Upper lobe of left lung (tissue), 6 donors: ENCODE measurements around the gene PSAPL1. TPM values are rescaled to one million over a fixed set of nuclear protein-coding genes. Genes with fewer than 3 reads are reported as not detected.

Experiments used
- ATAC-seq, 2 donors: fragments of 200-7000 bp; cut with Tn5 transposase; one replicate each; pipeline ENCODE4 v1.9.1; 2022; ENCODE audit warnings: mild to moderate bottlenecking in 2 of 2, moderate library complexity in 2 of 2; ENCODE audit not compliant: low FRiP score in 2 of 2
- DNase-seq, 2 donors: peaks; one replicate each; pipeline ENCODE4 v3.0.0-alpha.2; 2019 to 2020
- H3K27ac ChIP-seq, 4 donors: fragments of 200-600 bp; sonication (generic); one replicate each; pipeline ENCODE4 v1.5.1; 2016 to 2019
- H3K27me3 ChIP-seq, 4 donors: fragments of 200-600 bp; sonication (generic); one replicate each; pipeline ENCODE4 v1.5.1; 2017 to 2019
- H3K36me3 ChIP-seq, 4 donors: fragments of 200-600 bp; sonication (generic); one replicate each; pipeline ENCODE4 v1.5.1; 2016 to 2019
- H3K4me1 ChIP-seq, 4 donors: fragments of 200-600 bp; sonication (generic); one replicate each; pipeline ENCODE4 v1.5.1; 2018 to 2019
- H3K4me3 ChIP-seq, 4 donors: fragments of 200-600 bp; sonication (generic); one replicate each; pipeline ENCODE4 v1.5.1; 2017 to 2019; ENCODE audit warnings: mild to moderate bottlenecking in 2 of 4, moderate library complexity in 1 of 4
- H3K9me3 ChIP-seq, 4 donors: fragments of 200-600 bp; sonication (generic); one replicate each; pipeline ENCODE4 v1.5.1; 2018 to 2019
- EP300 ChIP-seq, 4 donors: sonication (generic); formaldehyde crosslinking; IDR thresholded peaks; one replicate each; pipeline ENCODE4 v1.5.1; 2017; ENCODE audit warnings: antibody characterized with exemption in 4 of 4, control low read depth in 2 of 4
- POLR2A ChIP-seq, 4 donors: fragments of 450-650 bp; IDR thresholded peaks; one replicate each; pipeline ENCODE4 v1.5.1; 2016 to 2017; ENCODE audit warnings: antibody characterized with exemption in 4 of 4, mild to moderate bottlenecking in 2 of 4
- POLR2AphosphoS5 ChIP-seq, 2 donors: sonication (generic); formaldehyde crosslinking; IDR thresholded peaks; one replicate each; pipeline ENCODE4 v1.5.1; 2017; ENCODE audit warnings: antibody characterized with exemption in 2 of 2
- WGBS, 2 donors: methylation state at CpG; one replicate each; pipeline ENCODE4 v1.1.5; 2017 to 2018; 5-methylcytosine and 5-hydroxymethylcytosine counted together
- total RNA-seq, 6 donors: library from RNA; depleted of rRNA in 4 of 6; stranded (reverse); fragments of >200 nt in 4 of 6; gene quantifications; one replicate each; pipeline versions ENCODE4 v1.1.0 to v1.2.1, GENCODE V29; 2016 to 2021
- TF ChIP-seq, protein P1 (sequence below), 6 experiments: fragments of 450-650 bp in 4 of 6; fragments of 200-600 bp in 2 of 6; sonication (generic) in 2 of 6; IDR thresholded peaks; one replicate each; pipeline ENCODE4 v1.5.1; 2016 to 2019; ENCODE audit warnings: antibody characterized with exemption in 6 of 6
- donor health status: DM: no; HTN: no; CAD: no; lungs with moderate emphysema.
- donor health status: DM: no; HTN: yes; CAD: no; lungs with severe emphysema.

The PSAPL1 gene
- total RNA-seq, 6 donors from 2014 or later: 0.20 to 0.61 (median 0.31) TPM; not detected in 3

DNA sequence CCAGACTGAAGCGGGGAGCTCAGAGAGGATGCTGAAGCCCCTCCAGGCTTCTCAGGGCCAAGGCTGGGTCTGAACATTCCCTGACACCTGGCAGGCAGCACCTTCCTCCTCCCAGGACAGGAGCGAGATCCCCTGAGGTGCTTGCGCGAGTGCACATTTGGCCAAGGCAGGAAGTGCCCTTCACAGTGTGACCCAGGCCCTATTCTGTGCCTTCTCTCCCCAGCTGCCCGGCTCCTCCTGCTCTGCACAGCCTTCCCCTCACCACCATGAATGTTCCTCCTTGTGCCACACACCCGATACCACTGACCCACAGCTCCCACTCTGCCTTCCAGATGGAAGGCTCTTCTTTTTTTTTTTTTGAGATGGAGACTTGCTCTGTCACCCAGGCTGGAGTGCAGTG is 17.1 kb upstream of the PSAPL1 start:
- peak; percentile 12 to 19 for ATAC-seq
- TF ChIP-seq POLR2A (IDR thresholded peaks at IDR 0.05) (no peak), EP300 (IDR thresholded peaks at IDR 0.05) (no peak), POLR2AphosphoS5 (IDR thresholded peaks at IDR 0.05) (no peak)
- TF ChIP-seq, protein P1, sequence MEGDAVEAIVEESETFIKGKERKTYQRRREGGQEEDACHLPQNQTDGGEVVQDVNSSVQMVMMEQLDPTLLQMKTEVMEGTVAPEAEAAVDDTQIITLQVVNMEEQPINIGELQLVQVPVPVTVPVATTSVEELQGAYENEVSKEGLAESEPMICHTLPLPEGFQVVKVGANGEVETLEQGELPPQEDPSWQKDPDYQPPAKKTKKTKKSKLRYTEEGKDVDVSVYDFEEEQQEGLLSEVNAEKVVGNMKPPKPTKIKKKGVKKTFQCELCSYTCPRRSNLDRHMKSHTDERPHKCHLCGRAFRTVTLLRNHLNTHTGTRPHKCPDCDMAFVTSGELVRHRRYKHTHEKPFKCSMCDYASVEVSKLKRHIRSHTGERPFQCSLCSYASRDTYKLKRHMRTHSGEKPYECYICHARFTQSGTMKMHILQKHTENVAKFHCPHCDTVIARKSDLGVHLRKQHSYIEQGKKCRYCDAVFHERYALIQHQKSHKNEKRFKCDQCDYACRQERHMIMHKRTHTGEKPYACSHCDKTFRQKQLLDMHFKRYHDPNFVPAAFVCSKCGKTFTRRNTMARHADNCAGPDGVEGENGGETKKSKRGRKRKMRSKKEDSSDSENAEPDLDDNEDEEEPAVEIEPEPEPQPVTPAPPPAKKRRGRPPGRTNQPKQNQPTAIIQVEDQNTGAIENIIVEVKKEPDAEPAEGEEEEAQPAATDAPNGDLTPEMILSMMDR (IDR thresholded peaks at IDR 0.05): no peak
- 76 to 80% methylated on average over 6 of the region's 6 CpGs for WGBS, 2 donors

DNA sequence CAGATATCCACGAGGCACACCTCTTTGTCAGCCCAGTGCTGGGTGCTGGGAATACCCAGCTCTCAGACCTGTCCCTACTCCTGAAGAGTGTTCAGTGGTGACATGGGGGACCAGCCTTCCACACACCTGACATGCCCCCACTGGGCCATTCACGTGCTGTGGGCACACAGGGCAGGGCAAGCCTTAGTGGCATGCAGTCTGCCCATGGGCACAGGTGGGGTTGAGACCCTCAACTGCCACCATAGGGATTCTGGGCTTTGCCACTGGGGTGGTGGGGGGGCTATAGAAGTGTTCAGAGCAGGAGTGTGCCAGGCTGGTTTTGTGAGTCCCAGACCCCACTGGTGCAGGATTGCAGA is 16.7 kb upstream of the PSAPL1 start:
- 64 to 67% methylated on average over 1 to 2 of the region's 2 CpGs for WGBS, 2 donors
- Histone ChIP-seq H3K27ac (no peak overlapping the region), H3K4me3 (no peak overlapping the region), H3K4me1 (no peaks in the 10 kb centered on the region), H3K36me3 (no peaks in the 10 kb centered on the region), H3K9me3 (no peaks in the 10 kb centered on the region), H3K27me3 (no peaks in the 10 kb centered on the region)
- DNase-seq (peak in 1 of 2 donors; percentile 30), ATAC-seq (peak; percentile 36 to 52)
- TF ChIP-seq POLR2A (IDR thresholded peaks at IDR 0.05) (no peak), POLR2AphosphoS5 (IDR thresholded peaks at IDR 0.05) (no peak), EP300 (IDR thresholded peaks at IDR 0.05) (no peak)
- TF ChIP-seq, protein P1 (IDR thresholded peaks at IDR 0.05): no peak

More for the DNA sequence above, 17.1 kb upstream of the PSAPL1 start:
- H3K4me1 ChIP-seq: no peaks in the 10 kb centered on the region
- no peaks in the 10 kb centered on the region for H3K36me3 ChIP-seq
- no peaks in the 10 kb centered on the region for H3K9me3 ChIP-seq
- H3K27me3 ChIP-seq: no peaks in the 10 kb centered on the region
- no peak overlapping the region for H3K27ac ChIP-seq
- DNase-seq: no peak
- no peak overlapping the region for H3K4me3 ChIP-seq

DNA sequence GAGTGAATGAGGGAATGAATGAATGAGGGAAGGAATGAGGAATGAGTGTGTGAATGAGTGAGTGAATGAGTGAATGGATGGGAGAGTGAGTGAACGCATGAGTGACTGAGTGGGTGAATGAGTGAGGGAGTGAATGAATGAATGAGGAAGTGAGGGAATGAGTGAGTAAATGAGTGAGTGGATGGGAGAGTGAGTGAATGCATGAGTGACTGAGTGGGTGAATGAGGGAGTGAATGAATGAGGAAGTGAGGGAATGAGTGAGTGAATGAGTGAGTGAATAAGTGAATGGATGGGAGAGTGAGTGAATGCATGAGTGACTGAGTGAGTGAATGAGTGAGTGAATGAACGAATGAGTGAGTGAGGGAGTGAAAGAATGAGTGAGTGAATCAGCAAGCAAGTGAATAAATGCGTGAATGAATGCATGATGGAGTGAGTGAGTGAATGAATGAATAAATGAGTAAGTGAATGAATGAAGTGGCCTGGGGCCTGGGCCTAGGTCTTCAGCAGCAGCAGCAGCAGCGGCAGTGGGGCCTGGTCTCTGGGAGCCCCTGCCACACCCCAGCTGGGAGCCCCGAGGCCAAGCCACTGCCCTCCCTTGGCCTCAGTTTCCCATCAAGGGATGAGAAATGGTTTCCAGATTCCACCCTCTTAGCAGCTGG is 16.2 kb upstream of the PSAPL1 start:
- no peak overlapping the region for H3K27ac ChIP-seq
- no peak overlapping the region for H3K4me3 ChIP-seq
- H3K27me3 ChIP-seq: no peaks in the 10 kb centered on the region
- no peaks in the 10 kb centered on the region for H3K4me1 ChIP-seq
- no peaks in the 10 kb centered on the region for H3K9me3 ChIP-seq
- ATAC-seq (no peak), DNase-seq (no peak)
- no peaks in the 10 kb centered on the region for H3K36me3 ChIP-seq
- TF ChIP-seq POLR2AphosphoS5 (IDR thresholded peaks at IDR 0.05) (no peak), POLR2A (IDR thresholded peaks at IDR 0.05) (no peak), EP300 (IDR thresholded peaks at IDR 0.05) (no peak)
- TF ChIP-seq, protein P1 (IDR thresholded peaks at IDR 0.05): no peak
- 68 to 80% methylated on average over 5 of the region's 5 CpGs for WGBS, 2 donors

DNA sequence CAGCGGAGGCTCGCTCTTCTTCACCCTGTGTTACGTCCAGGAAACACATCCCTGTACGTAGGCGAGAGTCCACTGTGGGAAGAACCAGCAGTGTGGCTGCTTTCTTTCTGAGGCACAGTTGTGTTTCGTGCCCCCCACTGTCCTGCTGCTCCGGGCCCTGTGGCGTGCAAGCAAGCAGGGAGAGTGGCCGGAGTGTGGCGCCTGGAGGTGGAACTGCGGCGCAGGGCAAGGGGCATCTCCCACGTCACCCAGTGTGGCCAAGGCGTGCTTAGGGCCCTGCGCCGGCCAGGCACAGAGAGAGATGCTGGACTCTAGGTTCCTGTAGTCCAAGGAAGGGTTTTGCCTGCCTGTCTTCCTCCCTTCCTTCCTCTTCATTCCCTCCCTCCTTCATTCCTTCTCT is 13.3 kb upstream of the PSAPL1 start:
- TF ChIP-seq, protein P1 (IDR thresholded peaks at IDR 0.05): no peak
- TF ChIP-seq POLR2AphosphoS5 (IDR thresholded peaks at IDR 0.05): no peak
- TF ChIP-seq POLR2A (IDR thresholded peaks at IDR 0.05): no peak
- TF ChIP-seq EP300 (IDR thresholded peaks at IDR 0.05): no peak
- Histone ChIP-seq H3K4me1 (no peaks in the 10 kb centered on the region), H3K4me3 (no peak overlapping the region), H3K27ac (no peak overlapping the region), H3K27me3 (no peaks in the 10 kb centered on the region), H3K36me3 (no peaks in the 10 kb centered on the region), H3K9me3 (no peaks in the 10 kb centered on the region)
- 68 to 73% methylated on average over 16 of the region's 16 CpGs for WGBS, 2 donors
- ATAC-seq (no peak), DNase-seq (peak in 1 of 2 donors; percentile 52)

DNA sequence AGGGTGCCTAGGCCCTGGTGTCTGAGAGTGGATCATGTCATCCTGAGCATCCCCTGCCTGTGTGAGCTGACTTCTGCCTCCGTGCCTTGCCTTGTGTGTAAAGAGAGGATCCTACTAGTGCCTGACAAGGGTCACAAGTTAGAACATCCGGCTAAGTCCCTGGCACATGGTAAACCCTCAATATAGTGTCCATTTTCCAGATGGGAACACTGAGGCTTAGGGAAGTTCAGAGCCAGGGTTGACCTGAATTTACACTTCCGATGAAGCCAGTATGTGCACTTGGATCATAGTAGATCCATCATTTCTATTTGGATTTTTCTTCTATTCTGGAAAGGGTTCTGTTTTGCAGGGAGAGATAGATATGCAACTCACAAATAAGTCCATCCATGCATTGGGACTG is 12.5 kb upstream of the PSAPL1 start:
- Histone ChIP-seq H3K4me1 (no peaks in the 10 kb centered on the region), H3K4me3 (no peak overlapping the region), H3K27me3 (no peaks in the 10 kb centered on the region), H3K9me3 (no peaks in the 10 kb centered on the region), H3K36me3 (no peaks in the 10 kb centered on the region), H3K27ac (no peak overlapping the region)
- WGBS, 2 donors: 85 to 86% methylated on average over 3 of the region's 3 CpGs
- TF ChIP-seq, protein P1 (IDR thresholded peaks at IDR 0.05): no peak
- no peak for TF ChIP-seq EP300 (IDR thresholded peaks at IDR 0.05)
- no peak for TF ChIP-seq POLR2AphosphoS5 (IDR thresholded peaks at IDR 0.05)
- no peak for TF ChIP-seq POLR2A (IDR thresholded peaks at IDR 0.05)
- ATAC-seq (no peak), DNase-seq (no peak)
